ACHN (cell line): ENCODE results near the gene SKAP1.
"Not testable (repeated sequence)": the region's sequence is repeated elsewhere in the genome, so short reads cannot be mapped to it uniquely, and the experiment has no call there.

Source experiments
- DNase-seq: peaks from one replicate; pipeline ENCODE4 v3.0.0-alpha.2; 2015
- in situ Hi-C: cut with HindIII; loops from 2 replicates; pipeline ENCODE4 v1.10.0; 2017; ENCODE audit warnings: low sequenced_read_pairs, low pct_ligation_motif_present, low pct_unique_long_range_greater_than_20kb

Gene SKAP1

DNA sequence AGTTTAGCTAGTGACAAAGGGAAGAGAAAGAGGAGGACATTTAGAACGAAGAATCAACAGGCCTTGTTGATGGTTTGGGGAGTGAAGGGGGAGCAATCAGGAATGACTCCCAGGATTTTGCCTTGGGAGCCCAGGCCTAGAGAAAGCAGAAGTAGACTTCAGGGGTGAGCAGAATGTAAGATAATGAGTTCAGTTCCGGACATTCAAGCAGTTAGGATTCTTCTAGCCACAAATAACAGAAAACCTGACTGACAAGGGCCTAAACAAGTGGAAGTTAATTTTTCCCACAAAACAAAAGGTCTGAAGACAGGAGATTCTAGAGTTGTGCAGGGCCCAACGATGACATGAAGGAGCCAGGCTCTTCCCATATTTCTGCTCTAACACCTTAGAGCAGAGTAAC is 45.9 kb downstream of the SKAP1 start:
- in situ Hi-C loops: no loop called here
- DNase-seq: no peak

DNA sequence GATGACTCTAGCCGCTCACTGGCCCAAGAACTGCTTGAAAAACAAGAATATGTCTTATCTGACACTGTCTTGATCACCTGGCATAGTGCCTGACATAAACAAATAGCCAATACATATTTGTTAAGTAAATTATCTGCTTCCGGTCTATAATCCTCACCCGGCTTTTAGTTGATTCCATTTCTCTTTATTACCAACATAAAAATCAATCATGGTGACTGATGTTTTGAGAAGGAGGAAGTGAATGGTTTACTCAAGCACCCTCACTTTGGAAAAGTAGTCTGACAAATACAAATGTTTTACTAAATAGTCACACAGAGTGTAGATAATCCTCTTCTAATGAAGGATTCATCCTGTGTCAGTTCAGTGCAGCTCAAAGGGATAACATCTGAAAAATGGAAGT is 47.0 kb downstream of the SKAP1 start:
- in situ Hi-C loops: no loop called here

DNA sequence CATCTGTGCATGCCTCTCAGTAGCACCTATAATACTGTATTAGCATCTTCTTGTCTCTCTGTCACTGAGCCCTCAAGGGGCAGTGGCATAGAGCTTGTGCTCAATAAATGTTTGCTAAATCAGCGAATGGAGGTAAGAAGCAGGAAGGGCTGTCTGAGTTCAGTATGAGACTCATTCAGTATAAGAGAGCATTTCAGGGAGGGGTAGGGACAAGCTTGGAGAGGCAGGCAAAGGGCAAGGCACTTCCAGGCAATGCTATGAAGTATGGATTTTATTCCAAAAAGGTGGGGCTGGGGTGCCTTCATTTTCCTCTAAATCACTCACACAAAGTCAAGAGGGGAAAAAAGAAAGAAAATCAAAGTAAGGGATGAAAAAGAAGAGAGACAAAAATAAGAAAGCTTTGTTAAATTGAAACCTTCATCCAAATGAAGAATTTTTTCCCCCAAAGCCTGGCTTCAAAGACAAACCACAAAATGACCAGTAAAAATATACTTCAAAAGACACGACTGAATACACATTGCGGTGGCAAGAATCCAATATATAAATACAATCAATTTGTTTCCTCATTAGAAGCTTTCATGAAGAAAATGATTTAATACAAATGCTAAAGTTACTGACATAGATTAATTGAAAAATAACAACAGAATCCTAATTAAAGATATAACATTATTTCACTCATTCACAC is 51.2 kb downstream of the SKAP1 start:
- no peak for DNase-seq
- in situ Hi-C loops: no loop called here

More for the DNA sequence above, 47.0 kb downstream of the SKAP1 start:
- DNase-seq: no peak

DNA sequence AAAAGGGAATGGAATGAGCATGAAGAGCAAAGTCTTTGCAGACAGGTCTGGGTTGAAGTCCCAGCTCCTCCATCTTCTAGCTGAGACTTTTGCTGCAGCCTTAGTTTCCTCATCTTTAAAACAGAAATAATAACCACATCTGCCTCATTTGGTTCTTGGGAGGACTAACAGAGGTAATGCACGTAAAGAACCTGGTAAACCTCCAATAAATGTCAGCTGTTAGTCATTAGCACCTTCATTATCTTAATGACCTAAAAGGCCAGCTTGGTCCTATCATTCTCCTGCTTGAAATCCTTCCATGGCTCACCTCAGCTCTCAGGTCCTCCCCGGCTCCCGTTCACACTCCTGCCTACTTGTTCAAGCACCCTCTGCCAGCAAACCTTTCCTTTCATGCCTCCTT is 51.8 kb downstream of the SKAP1 start:
- in situ Hi-C loops: no loop called here
- no peak for DNase-seq

DNA sequence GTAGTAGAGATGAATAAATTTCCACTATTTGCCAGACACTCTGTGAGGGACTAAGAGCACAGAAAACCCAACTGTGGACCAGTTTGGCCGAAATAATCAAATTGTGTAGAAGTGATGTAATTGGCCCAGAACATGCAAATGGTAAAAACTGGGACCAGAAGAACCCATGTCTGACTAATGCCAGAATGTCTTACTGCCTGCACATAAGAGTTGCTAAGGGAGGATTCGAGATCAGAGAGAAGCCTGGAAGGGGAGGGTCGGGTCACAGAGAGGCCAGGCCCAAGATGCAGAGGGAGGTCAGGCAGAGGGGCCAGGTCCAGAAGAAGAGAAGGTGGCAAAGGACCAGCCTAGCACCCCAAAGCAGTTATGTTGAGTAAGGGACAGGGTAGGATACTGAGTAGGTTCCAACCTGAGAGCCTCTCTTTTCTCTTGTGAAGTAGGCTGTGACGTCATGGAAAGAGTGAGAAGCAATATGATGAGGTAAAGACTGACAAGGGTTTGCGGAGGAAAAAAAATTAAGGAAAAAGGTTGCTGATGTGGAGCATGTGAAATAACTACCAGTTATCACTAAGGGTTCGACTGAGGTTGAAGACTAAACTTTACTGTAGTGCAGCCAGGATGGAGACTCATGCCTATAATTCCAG is 53.2 kb downstream of the SKAP1 start:
- in situ Hi-C loops: no loop called here

DNA sequence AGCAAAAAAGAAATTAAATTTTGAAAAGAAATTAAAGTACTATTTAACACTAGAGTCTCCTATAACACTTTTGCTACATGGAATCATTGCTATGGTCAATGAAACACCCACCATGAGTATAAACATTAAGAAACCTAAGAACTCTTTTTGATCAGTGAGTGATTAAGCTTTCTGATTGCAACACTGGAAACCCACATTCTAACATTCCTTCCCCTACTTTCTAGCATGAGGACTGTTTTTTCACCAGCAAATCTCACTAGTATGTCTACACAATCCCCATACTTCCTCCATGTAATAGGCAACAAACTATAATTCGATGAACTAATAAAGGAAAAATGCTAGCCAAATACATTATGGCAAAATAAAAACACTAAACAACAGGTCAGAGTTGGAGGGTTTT is 54.7 kb downstream of the SKAP1 start:
- no peak for DNase-seq
- in situ Hi-C loops: no loop called here

More for the DNA sequence above, 53.2 kb downstream of the SKAP1 start:
- DNase-seq: no peak

DNA sequence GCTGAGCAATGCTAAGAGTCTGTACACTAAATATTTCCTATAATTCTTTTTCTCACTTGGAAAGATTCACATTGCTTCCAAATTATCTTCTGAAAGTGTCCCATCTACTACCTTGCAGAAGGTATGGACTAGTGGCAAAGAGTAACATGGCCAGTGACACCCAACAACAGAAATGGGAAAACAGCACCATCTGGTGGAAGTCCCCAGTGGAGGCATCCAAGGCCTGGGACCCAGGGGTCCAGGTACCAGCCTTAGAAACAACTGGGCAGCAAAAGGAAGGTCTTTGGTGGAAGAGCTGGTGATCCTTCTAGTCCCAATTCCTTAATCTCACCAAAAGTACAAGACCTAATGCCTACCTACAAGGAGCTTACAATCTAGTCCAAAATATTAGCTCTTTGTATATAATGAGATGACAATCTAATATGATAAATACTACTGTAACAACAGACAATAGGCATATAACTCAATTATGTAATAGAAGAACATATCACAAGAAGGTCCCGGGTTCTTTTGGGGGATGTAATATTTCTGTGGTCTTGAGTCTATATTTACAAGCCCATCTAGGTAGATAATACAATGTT is 55.3 kb downstream of the SKAP1 start:
- peak; percentile 39 for DNase-seq
- in situ Hi-C loops: no loop called here

DNA sequence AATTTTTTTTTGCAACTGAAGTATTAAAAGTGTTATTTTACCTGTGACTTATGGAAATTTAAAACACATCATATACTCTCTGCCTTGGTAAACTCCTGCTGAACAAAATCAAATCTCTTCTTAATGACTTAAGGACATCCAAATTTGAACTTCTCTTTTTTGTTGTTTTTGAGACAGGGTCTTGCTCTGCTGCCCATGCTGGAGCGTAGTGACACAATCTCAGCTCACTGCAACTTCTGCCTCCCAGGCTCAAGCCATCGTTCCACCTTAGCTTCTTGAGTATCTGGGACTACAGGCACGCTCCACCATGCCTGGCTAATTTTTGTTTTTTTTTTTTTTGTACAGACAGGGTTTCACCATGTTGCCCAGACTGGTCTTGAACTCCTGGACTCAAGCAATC is 56.1 kb downstream of the SKAP1 start:
- no peak for DNase-seq
- in situ Hi-C loops: no loop called here

DNA sequence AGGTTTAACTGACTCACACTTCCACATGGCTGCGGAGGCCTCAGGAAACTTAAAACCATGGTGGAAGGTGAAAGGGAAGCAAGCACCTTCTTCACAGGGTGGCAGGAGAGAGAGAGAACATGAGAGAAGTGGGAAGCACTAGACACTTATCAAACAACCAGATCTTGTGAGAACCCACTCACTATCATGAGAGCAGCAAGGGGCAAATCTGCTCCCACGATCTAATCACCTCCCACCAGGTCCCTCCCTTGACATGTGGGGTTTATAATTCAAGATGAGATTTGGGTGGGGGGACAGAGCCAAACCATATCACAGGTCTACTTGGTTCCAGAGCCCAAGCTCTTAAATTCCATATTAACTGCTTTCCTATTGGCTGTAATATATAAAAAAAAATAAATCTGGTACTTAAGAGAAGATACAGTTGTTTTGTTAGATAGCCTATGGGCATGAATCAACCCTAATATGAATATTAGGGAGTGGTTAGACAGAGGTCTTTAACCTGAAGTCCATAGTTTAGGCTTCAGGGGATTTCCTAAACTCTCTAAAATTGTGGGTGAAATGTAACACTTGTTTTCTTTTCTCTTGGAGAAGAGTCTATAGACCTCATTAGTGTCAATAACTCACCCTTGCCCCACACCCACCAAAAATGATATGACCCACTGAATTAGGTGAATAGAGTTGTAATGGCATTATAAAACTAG is 56.7 kb downstream of the SKAP1 start:
- DNase-seq: no peak

DNA sequence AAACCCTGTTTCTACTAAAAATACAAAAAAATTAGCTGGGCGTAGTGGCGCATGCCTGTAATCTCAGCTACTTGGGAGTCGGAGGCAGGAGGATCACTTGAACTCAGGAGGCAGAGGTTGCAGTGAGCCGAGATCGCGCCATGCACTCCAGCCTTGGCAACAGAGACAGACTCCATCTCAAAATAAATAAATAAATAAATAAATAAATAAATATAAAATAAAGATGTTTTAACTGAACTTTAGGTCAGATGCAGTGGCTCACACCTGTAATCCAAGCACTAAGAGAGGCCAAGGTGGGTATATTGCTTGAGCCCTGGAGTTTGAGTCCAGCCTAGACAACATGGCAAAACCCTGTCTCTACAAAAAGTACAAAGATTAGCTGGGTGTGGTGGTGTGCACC is 61.0 kb downstream of the SKAP1 start:
- DNase-seq, in situ Hi-C loops: not testable (repeated sequence)

More for the DNA sequence above, 56.7 kb downstream of the SKAP1 start:
- in situ Hi-C loops: no loop called here

DNA sequence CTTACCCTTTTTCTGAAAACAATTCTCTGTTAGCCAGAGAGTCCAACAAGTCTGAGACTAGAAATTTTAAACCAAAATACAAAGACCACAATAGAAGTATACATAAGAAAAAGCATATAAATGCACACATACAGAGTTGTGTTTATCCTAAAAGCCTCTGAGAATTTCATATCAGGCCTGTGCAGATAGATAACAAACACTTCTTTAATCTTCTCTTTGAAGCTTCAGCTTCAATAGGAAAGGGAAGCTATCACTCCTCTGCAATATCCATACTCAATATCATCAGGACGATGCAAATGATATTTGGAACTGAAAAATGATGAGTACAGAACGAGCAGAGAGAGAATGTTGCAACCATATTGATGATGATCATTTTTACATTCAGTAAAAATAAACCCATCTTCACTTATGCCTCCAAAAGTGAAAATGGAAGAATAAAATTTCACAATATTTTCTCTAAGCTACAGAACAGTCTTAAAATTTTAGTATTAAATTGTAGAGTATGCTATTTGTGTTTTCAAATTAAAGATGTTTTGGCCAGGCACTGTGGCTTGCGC is 61.6 kb downstream of the SKAP1 start:
- in situ Hi-C loops: no loop called here
- no peak for DNase-seq

DNA sequence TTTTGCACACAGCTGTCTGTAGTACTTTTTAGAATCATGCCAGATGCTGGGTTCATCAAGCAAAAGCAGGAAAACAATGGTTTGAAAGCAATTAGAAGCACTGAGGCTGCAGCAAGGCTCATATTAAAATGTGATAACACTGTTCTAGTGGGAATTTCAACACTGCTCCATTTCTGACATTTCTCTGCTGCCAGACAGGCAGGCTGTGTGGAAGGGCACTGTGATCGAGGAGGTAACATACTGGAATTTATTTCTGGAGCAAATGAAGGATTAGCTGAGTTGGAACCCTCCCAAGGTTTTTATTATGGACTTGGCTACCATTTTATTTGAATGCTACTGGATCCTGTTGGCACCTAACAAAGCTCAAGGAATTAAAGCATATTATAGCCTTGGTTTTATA is 66.9 kb downstream of the SKAP1 start:
- no peak for DNase-seq
- in situ Hi-C loops: no loop called here

DNA sequence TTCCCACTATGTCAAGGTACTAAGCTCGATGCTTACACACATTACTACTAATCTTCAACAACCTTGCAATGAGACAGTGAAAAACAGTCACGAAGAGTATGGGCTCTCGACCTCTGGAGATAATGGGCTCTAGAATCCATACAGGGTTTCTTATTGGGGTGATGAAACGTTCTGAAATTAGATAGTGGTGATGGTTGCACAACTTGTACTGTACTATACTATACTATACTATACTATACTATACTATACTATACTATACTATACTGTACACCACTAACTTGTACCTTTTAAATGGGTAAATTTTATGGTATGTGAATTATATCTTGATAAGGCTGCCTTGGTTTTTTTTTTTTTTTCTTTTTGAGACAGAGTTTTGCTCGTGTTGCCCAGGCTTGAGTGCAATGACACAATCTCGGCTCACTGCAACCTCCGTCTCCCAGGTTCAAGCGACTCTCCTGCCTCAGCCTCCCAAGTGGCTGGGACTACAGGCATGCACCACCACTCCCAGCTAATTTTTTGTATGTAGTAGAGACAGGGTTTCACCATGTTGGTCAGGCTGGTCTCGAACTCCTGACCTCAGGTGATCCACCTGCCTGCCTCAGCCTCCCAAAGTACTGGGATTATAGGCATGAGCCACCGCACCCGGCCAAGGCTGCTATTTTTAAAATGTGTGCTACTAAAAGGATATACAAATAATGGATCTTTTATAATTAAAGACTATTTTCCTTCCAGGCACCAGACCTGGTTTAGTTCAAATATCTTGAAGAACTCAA is 69.0 kb downstream of the SKAP1 start:
- DNase-seq, in situ Hi-C loops: not testable (repeated sequence)

DNA sequence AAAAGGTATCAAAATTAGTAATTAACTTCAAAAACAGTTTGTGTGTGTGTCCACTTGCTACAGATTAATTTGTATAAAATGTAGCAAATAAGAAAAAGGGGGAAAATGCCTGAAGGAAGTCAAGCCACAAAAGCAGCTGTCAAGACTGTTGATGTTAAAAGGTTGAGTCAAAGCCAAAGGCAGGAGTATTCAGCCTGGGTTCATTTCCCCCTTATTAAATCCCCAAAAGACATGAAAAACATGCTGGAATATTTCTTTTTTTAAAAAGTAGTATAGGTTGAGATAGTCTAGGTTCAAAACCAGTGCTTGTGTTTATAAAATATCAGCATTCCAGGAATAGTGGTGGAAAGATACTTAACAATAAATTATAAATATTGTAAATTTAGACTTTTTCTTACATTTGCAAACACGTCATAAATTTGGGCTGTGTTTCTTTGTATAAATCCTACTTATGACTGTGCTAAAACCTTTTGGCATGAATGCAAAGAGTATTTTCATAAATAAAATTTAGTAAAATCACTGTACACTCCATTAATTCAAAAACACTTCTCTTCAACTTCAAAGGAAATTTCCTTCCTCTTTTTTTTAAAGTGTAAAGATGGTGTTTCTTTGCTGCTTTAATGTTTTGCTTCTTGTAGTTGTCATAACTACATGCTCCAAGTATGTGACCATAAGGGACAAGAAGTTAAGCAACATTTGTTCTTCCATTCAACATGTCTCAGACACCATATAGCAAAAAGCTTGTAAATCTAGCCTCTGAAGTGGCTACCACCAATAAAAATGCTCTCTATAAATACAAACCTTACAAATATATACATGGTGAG is 72.0 kb downstream of the SKAP1 start:
- in situ Hi-C loops: no loop called here
- DNase-seq: no peak

DNA sequence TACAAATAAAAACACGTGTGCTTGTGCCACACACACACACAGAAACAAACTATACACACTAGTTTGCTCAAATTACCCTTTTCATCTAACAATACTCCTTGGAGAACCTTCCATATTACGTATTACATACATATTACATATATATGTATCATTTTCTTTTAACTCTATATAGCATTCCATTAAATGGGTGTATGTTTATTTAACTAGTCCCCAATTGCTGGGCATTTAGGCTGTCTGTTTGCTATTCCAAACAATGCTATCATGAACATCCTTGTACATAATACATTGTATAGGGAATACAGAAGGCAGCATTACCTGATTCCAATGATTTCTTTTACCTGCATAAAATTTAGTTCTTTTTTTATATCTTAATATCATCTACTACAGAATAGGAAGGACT is 73.1 kb downstream of the SKAP1 start:
- no peak for DNase-seq
- in situ Hi-C loops: no loop called here

DNA sequence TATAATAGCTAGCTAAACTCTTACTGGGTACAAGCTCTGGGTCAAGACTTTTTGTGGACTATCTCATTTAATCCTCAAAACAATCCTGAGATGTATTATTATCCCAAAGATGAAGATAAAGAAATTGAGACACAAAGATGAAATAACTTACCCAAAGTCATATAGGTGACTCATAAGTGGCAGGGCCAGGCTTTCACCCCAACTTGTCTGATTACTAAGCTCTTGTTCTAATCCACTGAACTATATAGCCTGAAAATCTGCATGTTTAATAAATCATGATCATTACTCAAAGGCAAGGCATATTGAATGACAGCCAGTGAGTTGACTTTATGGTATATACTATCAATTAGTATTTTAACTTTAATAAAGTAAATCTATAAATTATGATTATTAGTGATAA is 77.4 kb downstream of the SKAP1 start:
- in situ Hi-C loops: no loop called here

DNA sequence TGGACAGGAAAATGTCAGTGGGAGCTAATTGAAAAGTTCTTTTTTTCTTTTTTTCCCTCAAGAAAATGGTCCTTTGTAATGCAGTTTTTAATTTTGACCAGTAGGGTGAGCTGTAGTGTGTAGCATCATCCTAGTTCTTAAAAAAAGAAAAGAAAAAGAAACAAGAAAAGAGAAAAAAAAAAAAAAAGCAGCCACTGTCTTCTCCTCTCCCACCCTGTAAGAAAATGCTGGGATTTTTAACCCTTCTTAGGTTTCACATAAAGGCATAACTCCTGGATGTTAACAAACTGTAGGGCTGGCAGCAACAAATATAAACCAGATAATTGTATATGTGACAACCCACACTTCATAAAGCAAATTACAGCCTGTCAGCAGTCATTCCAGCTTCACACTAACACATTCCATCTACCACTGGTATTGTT is 78.1 kb downstream of the SKAP1 start:
- in situ Hi-C loops: no loop called here
- DNase-seq: peak; percentile 72

More for the DNA sequence above, 77.4 kb downstream of the SKAP1 start:
- no peak for DNase-seq

DNA sequence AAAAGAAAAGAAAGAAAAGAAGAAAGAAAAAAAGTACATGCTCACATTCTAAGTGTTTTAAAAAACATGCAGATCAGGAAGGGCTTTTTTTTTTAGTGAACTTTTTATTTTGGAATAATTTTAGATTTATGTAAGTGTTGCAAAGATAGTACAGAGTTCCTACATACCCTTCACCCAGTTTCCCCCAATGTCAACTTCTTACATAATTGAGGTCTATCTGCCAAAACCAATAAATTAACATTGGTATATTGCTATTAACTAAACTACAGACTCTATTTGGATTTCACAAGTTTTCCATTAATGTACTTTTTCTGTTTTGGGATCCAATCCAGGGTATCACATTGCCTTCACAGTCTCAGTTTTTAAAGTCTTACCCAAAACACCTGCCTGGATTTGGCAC is 81.7 kb downstream of the SKAP1 start:
- DNase-seq: no peak
- in situ Hi-C loops: no loop called here
